Activated effector memory CD4-positive, alpha-beta T cell treated with anti-CD3 and anti-CD28 coated beads, Interleukin-2, amount 50 U/mL, for 16 hours (primary cell): ENCODE results near the gene MTARC1.

Experiments
- DNase-seq: peaks from one replicate; pipeline ENCODE4 v3.0.0-alpha.2; 2020

MTARC1 gene

GRCh38 chr1:220834155-220834870 lies 47.6 kb downstream of the MTARC1 start:
- no peak for DNase-seq
